ENCODE measurements around the gene TMOD1. TPM values are rescaled to one million over a fixed set of nuclear protein-coding genes. Genes with fewer than 3 reads are reported as not detected.

TMOD1 gene
- total RNA-seq, 1 donor from 2014 or later: 21.1 TPM

GRCh38 chr9:97556721-97557605 is 55.5 kb downstream of the TMOD1 start:
- intact Hi-C loops (cut with DNase I): no loop called here
- Histone ChIP-seq H3K36me3 (no peaks in the 10 kb centered on the region), H3K9me3 (no peaks in the 10 kb centered on the region), H3K4me3 (no peak overlapping the region), H3K27me3 (no peaks in the 10 kb centered on the region), H3K4me1 (peaks cover 43% of the 10 kb centered on the region), H3K27ac (peak overlapping the region; percentile 95)
- TF ChIP-seq CTCF (IDR thresholded peaks at IDR 0.05) (no peak), POLR2AphosphoS5 (IDR thresholded peaks at IDR 0.05; ENCODE audit: insufficient read depth in 1 of 2, low read depth in 1 of 2) (no peak), POLR2A (IDR thresholded peaks at IDR 0.05) (no peak)
- no peak for DNase-seq (ENCODE audit: extremely low spot score in 2 of 2)

GRCh38 chr9:97557606-97558095 is 56.2 kb downstream of the TMOD1 start:
- intact Hi-C loops (cut with DNase I): no loop called here
- Histone ChIP-seq H3K36me3 (no peaks in the 10 kb centered on the region), H3K9me3 (no peaks in the 10 kb centered on the region), H3K4me1 (peaks cover 50% of the 10 kb centered on the region), H3K27me3 (no peaks in the 10 kb centered on the region), H3K4me3 (no peak overlapping the region), H3K27ac (peak overlapping the region; percentile 95)
- TF ChIP-seq POLR2A (IDR thresholded peaks at IDR 0.05): no peak
- peak; percentile 86 to 89 for TF ChIP-seq POLR2AphosphoS5 (IDR thresholded peaks at IDR 0.05; ENCODE audit: insufficient read depth in 1 of 2, low read depth in 1 of 2)
- no peak for DNase-seq (ENCODE audit: extremely low spot score in 2 of 2)

DNA sequence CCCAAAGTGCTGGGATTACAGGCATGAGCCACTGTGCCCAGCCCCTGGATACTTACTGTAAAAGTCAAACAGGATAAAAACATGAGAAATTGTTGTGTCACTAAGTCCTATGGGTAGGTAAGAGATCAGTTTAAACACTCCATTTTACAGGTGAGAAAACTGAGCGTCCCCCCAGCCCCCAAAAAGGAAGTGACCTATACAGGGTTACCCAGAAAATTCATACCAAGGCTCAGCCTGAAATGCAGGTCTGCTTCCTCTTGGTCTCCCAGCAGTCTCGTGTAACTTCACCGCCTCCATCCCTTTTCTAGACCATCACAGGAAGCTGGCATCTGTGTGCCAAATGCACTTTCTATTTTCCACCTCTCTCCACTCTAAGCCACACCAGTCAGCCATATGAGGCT is 57.2 kb downstream of the TMOD1 start:
- no peaks in the 10 kb centered on the region for H3K9me3 ChIP-seq
- H3K36me3 ChIP-seq: no peaks in the 10 kb centered on the region
- H3K27ac ChIP-seq: peak overlapping the region; percentile 95
- no peaks in the 10 kb centered on the region for H3K27me3 ChIP-seq
- H3K4me1 ChIP-seq: peaks cover 61% of the 10 kb centered on the region
- no peak for TF ChIP-seq CTCF (IDR thresholded peaks at IDR 0.05)
- no peak for TF ChIP-seq POLR2AphosphoS5 (IDR thresholded peaks at IDR 0.05; ENCODE audit: insufficient read depth in 1 of 2, low read depth in 1 of 2)
- no peak for TF ChIP-seq POLR2A (IDR thresholded peaks at IDR 0.05)
- no peak overlapping the region for H3K4me3 ChIP-seq
- intact Hi-C loops (cut with DNase I): no loop called here
- no peak for DNase-seq (ENCODE audit: extremely low spot score in 2 of 2)

GRCh38 chr9:97559111-97559514 is 57.6 kb downstream of the TMOD1 start:
- Histone ChIP-seq H3K27me3 (no peaks in the 10 kb centered on the region), H3K9me3 (no peaks in the 10 kb centered on the region), H3K4me1 (peaks cover 65% of the 10 kb centered on the region), H3K27ac (peak overlapping the region; percentile 95), H3K36me3 (no peaks in the 10 kb centered on the region), H3K4me3 (no peak overlapping the region)
- no peak for TF ChIP-seq POLR2AphosphoS5 (IDR thresholded peaks at IDR 0.05; ENCODE audit: insufficient read depth in 1 of 2, low read depth in 1 of 2)
- no peak for TF ChIP-seq CTCF (IDR thresholded peaks at IDR 0.05)
- no peak for TF ChIP-seq POLR2A (IDR thresholded peaks at IDR 0.05)
- DNase-seq (ENCODE audit: extremely low spot score in 2 of 2): no peak
- intact Hi-C loops (cut with DNase I): no loop called here

GRCh38 chr9:97560154-97560553 is 58.7 kb downstream of the TMOD1 start:
- no peak overlapping the region for H3K4me3 ChIP-seq
- TF ChIP-seq CTCF (IDR thresholded peaks at IDR 0.05) (no peak), POLR2AphosphoS5 (IDR thresholded peaks at IDR 0.05; ENCODE audit: insufficient read depth in 1 of 2, low read depth in 1 of 2) (no peak), POLR2A (IDR thresholded peaks at IDR 0.05) (no peak)
- intact Hi-C loops (cut with DNase I): loop anchor here (5.0 kb wide), 2 partner anchors 37 to 58 kb away; partner anchors contain the start of gene TMOD1
- H3K27me3 ChIP-seq: no peaks in the 10 kb centered on the region
- H3K4me1 ChIP-seq: peaks cover 73% of the 10 kb centered on the region
- no peaks in the 10 kb centered on the region for H3K36me3 ChIP-seq
- peak overlapping the region; percentile 25 for H3K27ac ChIP-seq
- H3K9me3 ChIP-seq: no peaks in the 10 kb centered on the region
- no peak for DNase-seq (ENCODE audit: extremely low spot score in 2 of 2)

All from vagina (tissue), 2 donors.